Measurements from ENCODE around the gene KRTAP10-2. TPM values are rescaled to one million over a fixed set of nuclear protein-coding genes. Genes with fewer than 3 reads are reported as not detected.

Gene KRTAP10-2, protein sequence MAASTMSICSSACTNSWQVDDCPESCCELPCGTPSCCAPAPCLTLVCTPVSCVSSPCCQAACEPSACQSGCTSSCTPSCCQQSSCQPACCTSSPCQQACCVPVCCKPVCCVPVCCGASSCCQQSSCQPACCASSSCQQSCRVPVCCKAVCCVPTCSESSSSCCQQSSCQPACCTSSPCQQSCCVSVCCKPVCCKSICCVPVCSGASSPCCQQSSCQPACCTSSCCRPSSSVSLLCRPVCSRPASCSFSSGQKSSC
- total RNA-seq = not detected in 2 replicates

GRCh38 chr21:44551340-44551961 lies at the start of gene KRTAP10-2:
TSS of gene KRTAP10-2 (minus strand) at chr21:44551505. CDS start at chr21:44551458, 47 bp downstream.

DNA sequence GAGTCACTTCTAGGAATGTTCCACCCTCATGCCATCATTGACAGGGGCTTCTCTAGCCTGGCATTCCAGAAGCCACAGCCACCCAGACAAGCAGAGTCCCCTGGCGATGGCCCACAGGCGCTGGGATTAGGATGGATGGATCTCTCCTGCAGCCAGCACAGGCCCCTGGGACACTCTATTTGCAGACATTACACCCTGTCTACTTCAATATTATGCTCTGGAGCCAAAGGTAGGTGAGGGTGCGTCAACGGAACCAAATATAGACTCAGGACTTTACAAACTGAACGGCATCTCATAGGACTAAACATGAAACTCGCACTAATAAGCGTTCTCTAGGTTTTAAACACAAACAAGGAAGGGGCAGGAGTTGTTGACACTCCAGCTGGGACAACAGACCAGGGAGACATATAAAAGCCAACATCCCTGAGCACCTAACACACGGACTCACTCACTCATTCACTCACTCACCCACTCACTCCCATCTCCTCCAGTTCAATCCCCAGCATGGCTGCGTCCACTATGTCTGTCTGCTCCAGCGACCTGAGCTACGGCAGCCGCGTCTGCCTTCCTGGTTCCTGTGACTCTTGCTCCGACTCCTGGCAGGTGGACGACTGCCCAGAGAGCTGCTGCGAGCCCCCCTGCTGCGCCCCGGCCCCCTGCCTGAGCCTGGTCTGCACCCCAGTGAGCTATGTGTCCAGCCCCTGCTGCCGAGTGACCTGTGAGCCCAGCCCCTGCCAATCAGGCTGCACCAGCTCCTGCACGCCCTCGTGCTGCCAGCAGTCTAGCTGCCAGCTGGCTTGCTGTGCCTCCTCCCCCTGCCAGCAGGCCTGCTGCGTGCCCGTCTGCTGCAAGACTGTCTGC lies 49.0 kb upstream of the KRTAP10-2 start, which contains the start of gene KRTAP10-7:
Gene KRTAP10-7, plus strand, starts transcription at position 480 of the 861 bp plus-strand sequence. Its CDS starts 25 bp downstream, at position 505.

GRCh38 chr21:44592446-44593311 lies 41.4 kb upstream of the KRTAP10-2 start, which contains the start of gene KRTAP10-6:
TSS of gene KRTAP10-6 (minus strand) at chr21:44592505. CDS start at chr21:44592484, 21 bp downstream.

GRCh38 chr21:44580231-44580821 lies 29.0 kb upstream of the KRTAP10-2 start, which contains the start of gene KRTAP10-5:
TSS of gene KRTAP10-5 (minus strand) at chr21:44580604. CDS start at chr21:44580578, 26 bp downstream.

DNA sequence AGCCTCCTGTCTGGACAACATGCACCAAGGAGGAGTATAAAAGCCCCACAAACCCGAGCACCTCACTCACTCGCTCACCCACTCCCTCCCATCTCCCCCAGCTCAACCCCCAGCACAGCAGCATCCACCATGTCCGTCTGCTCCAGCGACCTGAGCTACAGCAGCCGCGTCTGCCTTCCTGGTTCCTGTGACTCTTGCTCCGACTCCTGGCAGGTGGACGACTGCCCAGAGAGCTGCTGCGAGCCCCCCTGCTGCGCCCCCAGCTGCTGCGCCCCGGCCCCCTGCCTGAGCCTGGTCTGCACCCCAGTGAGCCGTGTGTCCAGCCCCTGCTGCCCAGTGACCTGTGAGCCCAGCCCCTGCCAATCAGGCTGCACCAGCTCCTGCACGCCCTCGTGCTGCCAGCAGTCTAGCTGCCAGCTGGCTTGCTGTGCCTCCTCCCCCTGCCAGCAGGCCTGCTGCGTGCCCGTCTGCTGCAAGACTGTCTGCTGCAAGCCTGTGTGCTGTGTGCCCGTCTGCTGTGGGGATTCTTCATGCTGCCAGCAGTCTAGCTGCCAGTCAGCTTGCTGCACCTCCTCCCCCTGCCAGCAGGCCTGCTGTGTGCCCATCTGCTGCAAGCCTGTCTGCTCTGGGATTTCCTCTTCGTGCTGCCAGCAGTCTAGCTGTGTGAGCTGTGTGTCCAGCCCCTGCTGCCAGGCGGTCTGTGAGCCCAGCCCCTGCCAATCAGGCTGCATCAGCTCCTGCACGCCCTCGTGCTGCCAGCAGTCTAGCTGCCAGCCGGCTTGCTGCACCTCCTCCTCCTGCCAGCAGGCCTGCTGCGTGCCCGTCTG lies 22.5 kb upstream of the KRTAP10-2 start, which contains the start of gene KRTAP10-4:
Gene KRTAP10-4, plus strand, starts transcription at position 100 of the 827 bp plus-strand sequence. Its CDS starts 30 bp downstream, at position 130.

DNA sequence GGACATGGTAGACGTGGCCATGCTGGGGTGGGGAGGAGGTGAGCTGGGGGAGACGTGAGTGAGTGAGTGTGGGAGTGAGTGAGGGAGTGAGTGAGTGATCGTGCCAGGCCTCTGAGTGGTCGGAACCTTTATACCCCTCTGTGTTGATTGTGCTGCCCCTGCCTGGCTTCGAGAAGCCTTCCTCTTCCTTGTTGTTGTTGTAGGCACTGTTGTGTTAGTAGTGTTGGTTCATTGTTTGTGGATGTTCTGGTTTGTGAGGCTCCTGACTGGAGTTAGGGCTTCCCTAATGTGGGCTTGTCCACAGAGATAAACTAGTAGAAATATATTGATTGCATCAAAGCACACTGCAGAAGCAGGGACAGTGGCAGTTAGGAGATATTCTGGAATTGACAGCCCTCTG lies 7.4 kb upstream of the KRTAP10-2 start, which contains the start of gene KRTAP10-3:
Gene KRTAP10-3, minus strand, starts transcription at position 101 of the 400 bp plus-strand sequence. Its CDS starts 80 bp downstream, at position 21.

DNA sequence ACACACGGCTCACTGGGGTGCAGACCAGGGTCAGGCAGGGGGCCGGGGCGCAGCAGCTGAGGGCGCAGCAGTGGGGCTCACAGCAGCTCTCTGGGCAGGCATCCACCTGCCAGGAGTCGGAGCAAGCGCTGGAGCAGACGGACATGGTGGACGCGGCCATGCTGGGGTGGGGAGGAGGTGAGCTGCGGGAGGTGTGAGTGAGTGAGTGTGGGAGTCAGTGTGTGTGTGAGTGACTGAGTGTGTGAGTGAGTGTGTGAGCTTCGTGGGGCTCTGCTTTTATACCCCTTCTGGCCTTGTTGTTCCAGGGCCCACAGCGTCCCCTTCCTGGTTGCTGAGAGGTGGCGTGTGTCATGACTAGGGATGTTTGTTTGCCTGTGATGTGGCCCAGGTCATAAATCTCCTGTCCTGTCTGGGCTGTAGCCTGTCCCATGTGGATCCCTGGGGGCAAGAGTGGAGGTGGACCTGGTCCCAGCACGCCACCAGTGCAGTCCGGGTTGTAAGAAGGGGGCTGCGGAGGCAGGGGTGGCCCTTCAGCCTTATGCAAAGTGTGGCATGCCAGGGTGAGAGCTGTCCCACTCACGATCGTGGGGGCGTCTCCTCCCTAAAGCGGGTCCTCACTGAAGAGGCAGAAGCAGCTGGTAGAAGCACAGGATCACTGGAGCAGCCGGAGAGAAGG lies 11.2 kb downstream of the KRTAP10-2 start, which contains the start of gene KRTAP10-1:
Gene KRTAP10-1, minus strand, starts transcription at position 205 of the 676 bp plus-strand sequence. Its CDS starts 45 bp downstream, at position 160.

Other genes starting within 250 kb of the KRTAP10-2 start
- gene CFAP410, start 212.1 kb downstream of the KRTAP10-2 start, total RNA-seq = 14.4 and 19.5 TPM in 2 replicates
- not detected in 2 replicates for gene TRPM2, start 197.9 kb downstream of the KRTAP10-2 start, total RNA-seq
- 3.6 and 3.7 TPM in 2 replicates for gene LRRC3, start 96.0 kb downstream of the KRTAP10-2 start, total RNA-seq
- not detected in 2 replicates for gene KRTAP10-1, start 11.3 kb downstream of the KRTAP10-2 start, total RNA-seq
- not detected in 2 replicates for gene KRTAP10-3, start 7.3 kb upstream of the KRTAP10-2 start, total RNA-seq
- not detected in 2 replicates for gene KRTAP10-4, start 22.2 kb upstream of the KRTAP10-2 start, total RNA-seq
- gene KRTAP10-5, start 29.1 kb upstream of the KRTAP10-2 start, total RNA-seq = not detected in 2 replicates
- not detected in 2 replicates for gene KRTAP10-6, start 41.0 kb upstream of the KRTAP10-2 start, total RNA-seq
- not detected in 2 replicates for gene KRTAP10-7, start 49.1 kb upstream of the KRTAP10-2 start, total RNA-seq
- gene KRTAP10-8, start 60.6 kb upstream of the KRTAP10-2 start, total RNA-seq = not detected in 2 replicates
- not detected in 2 replicates for gene KRTAP10-9, start 75.6 kb upstream of the KRTAP10-2 start, total RNA-seq
- not detected in 2 replicates for gene KRTAP10-10, start 85.9 kb upstream of the KRTAP10-2 start, total RNA-seq
- not detected in 2 replicates for gene KRTAP10-11, start 94.9 kb upstream of the KRTAP10-2 start, total RNA-seq
- not detected in 2 replicates for gene KRTAP12-4, start 103.2 kb upstream of the KRTAP10-2 start, total RNA-seq
- gene KRTAP12-3, start 106.4 kb upstream of the KRTAP10-2 start, total RNA-seq = not detected in 2 replicates
- gene KRTAP12-2, start 115.4 kb upstream of the KRTAP10-2 start, total RNA-seq = not detected in 2 replicates
- gene KRTAP12-1, start 130.7 kb upstream of the KRTAP10-2 start, total RNA-seq = not detected in 2 replicates
- gene KRTAP10-12, start 145.7 kb upstream of the KRTAP10-2 start, total RNA-seq = not detected in 2 replicates
- gene TSPEAR, start 160.1 kb upstream of the KRTAP10-2 start, total RNA-seq = not detected in 2 replicates